Measurements from ENCODE around the gene CTDSPL.

- TF ChIP-seq CTCF (IDR thresholded peaks at IDR 0.05; ENCODE audit: low read length) (no peak), EZH2phosphoT487 (IDR thresholded peaks at IDR 0.05; ENCODE audit: low read length) (no peak), EZH2 (optimal IDR thresholded peaks at IDR 0.05; ENCODE audit: low read depth, low read length) (no peak)
Observed at GRCh38 chr3:38021196-38021595, 159.5 kb downstream of the CTDSPL start.
